WTC11 (cell line): Measurements from ENCODE around the gene ZNF324B. TPM values are rescaled to one million over a fixed set of nuclear protein-coding genes. Genes with fewer than 3 reads are reported as not detected.

Experiments used
- ATF1 ChIP-seq: sonication (generic); formaldehyde crosslinking; IDR thresholded peaks from 2 replicates; pipeline ENCODE4 v1.8.1; 2023; ENCODE audit warnings: mild to moderate bottlenecking, moderate library complexity, missing genetic modification reagents
- CREB1 ChIP-seq: sonication (generic); formaldehyde crosslinking; IDR thresholded peaks from 2 replicates; pipeline ENCODE4 v1.8.0; 2023; ENCODE audit warnings: mild to moderate bottlenecking, missing genetic modification reagents
- CREM ChIP-seq: sonication (generic); formaldehyde crosslinking; IDR thresholded peaks from 2 replicates; pipeline ENCODE4 v1.8.1; 2022; ENCODE audit warnings: mild to moderate bottlenecking, missing genetic modification reagents, moderate library complexity
- EMX1 ChIP-seq: fragments of 250-450 bp; sonication (Bioruptor Pico); IDR thresholded peaks from 2 replicates; pipeline ENCODE4 v1.8.0; 2021; ENCODE audit warnings: mild to moderate bottlenecking
- ERG ChIP-seq: fragments of 250-450 bp; sonication (Bioruptor Pico); IDR thresholded peaks from 2 replicates; pipeline ENCODE4 v1.8.0; 2021; ENCODE audit warnings: mild to moderate bottlenecking
- ETV6 ChIP-seq: sonication (generic); formaldehyde crosslinking; IDR thresholded peaks from 2 replicates; pipeline ENCODE4 v1.8.1; 2022; ENCODE audit warnings: mild to moderate bottlenecking, missing genetic modification reagents
- HMGXB4 ChIP-seq: sonication (generic); formaldehyde crosslinking; IDR thresholded peaks from 2 replicates; pipeline ENCODE4 v1.8.1; 2023; ENCODE audit warnings: mild to moderate bottlenecking, moderate library complexity, missing genetic modification reagents
- IRF2 ChIP-seq: sonication (generic); formaldehyde crosslinking; IDR thresholded peaks from 2 replicates; pipeline ENCODE4 v1.8.0; 2022; ENCODE audit warnings: low read depth, missing genetic modification reagents, borderline replicate concordance
- RORB ChIP-seq: fragments of 250-450 bp; sonication (Bioruptor Pico); IDR thresholded peaks from 2 replicates; pipeline ENCODE4 v1.9.0; 2021; ENCODE audit warnings: mild to moderate bottlenecking
- SOX15 ChIP-seq: fragments of 250-450 bp; sonication (Bioruptor Pico); IDR thresholded peaks from 2 replicates; pipeline ENCODE4 v1.9.0; 2021; ENCODE audit warnings: mild to moderate bottlenecking
- USF2 ChIP-seq: sonication (generic); formaldehyde crosslinking; IDR thresholded peaks from 2 replicates; pipeline ENCODE4 v1.8.1; 2023; ENCODE audit warnings: mild to moderate bottlenecking, missing genetic modification reagents, moderate library complexity
- ZNF423 ChIP-seq: fragments of 250-450 bp; sonication (Bioruptor Pico); IDR thresholded peaks from 2 replicates; pipeline ENCODE4 v2.1.2; 2022; ENCODE audit warnings: mild to moderate bottlenecking, moderate library complexity
- ZNF512 ChIP-seq: sonication (generic); formaldehyde crosslinking; IDR thresholded peaks from 2 replicates; pipeline ENCODE4 v1.8.1; 2022; ENCODE audit warnings: missing genetic modification reagents, borderline replicate concordance
- ZNF532 ChIP-seq: fragments of 250-450 bp; sonication (Bioruptor Pico); IDR thresholded peaks from 2 replicates; pipeline ENCODE4 v1.9.0; 2021; ENCODE audit warnings: mild to moderate bottlenecking, borderline replicate concordance
- total RNA-seq: library from RNA; stranded (reverse); gene quantifications from 3 replicates; pipeline ENCODE4 v1.2.3, GENCODE V29; 2021
- TF ChIP-seq, protein P1 (sequence below): sonication (generic); formaldehyde crosslinking; IDR thresholded peaks from 2 replicates; pipeline ENCODE4 v1.8.0; 2023; ENCODE audit warnings: missing genetic modification reagents, mild to moderate bottlenecking, borderline replicate concordance
- TF ChIP-seq, protein P2 (sequence below): sonication (generic); formaldehyde crosslinking; IDR thresholded peaks from 2 replicates; pipeline ENCODE4 v1.8.1; 2022; ENCODE audit warnings: low read depth, missing genetic modification reagents, borderline replicate concordance
- TF ChIP-seq, protein P3 (sequence below): sonication (generic); formaldehyde crosslinking; conservative IDR thresholded peaks from 2 replicates; pipeline ENCODE4 v1.8.1; 2023; ENCODE audit warnings: mild to moderate bottlenecking, low read depth, missing genetic modification reagents, moderate library complexity
- TF ChIP-seq, protein P4 (sequence below): fragments of 250-450 bp; sonication (Bioruptor Pico); IDR thresholded peaks from 2 replicates; pipeline ENCODE4 v1.9.0; 2021; ENCODE audit warnings: mild to moderate bottlenecking

The ZNF324B gene
- total RNA-seq, 1 experiment from 2014 or later: 4.0 TPM

DNA sequence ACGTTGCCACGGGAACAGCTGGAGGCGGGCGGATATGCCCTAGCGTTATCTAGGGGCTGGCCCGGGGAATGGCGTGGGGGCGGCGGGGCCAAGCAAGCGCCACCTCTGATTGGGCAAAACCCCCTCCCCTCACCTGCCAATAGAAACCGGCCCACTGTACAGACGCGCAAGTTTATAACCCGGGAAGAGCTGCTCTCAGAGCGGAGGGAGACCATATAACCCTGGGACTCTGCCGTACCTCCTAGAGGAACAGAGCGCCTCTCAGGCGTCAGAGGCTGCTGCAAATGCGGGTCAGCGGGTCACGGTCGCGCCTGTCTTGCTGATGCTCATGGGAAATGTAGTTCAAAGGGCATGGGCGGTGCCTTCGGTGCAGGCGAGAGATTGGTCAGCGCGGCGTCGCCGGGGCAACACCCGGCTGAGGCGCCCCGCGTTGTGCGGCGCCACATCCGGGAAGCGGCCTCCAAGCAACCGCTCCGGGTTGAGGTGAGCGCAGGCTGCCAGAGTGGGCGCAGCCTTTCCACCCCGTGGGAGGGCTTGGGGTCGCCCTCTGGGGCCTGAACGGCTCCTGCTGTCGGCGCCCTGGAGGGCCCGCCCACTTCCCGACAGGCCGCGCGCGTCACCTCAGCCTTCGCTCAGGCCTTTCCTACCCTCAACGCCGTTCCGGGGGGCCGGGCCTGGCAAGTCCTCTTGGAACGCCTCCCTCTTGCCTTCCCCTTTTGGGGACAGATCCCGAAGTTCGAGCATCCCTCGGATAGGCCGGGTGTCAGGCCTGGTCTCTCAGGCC, 24.5 kb downstream of the ZNF324B start, which contains the start of gene ZNF446 (continued):
- TF ChIP-seq ZNF423 (CRISPR knock-in tag) (peak; percentile 83), CREB1 (CRISPR knock-in tag) (no peak), USF2 (CRISPR knock-in tag) (peak; percentile 69), ATF1 (CRISPR knock-in tag) (no peak), ETV6 (no peak), IRF2 (CRISPR knock-in tag) (no peak), ERG (no peak), CREM (CRISPR knock-in tag) (no peak; the same call in 1 of the 2 replicates), SOX15 (CRISPR knock-in tag) (no peak), RORB (no peak), EMX1 (CRISPR knock-in tag) (no peak), ZNF532 (CRISPR knock-in tag) (no peak), HMGXB4 (no peak), ZNF512 (CRISPR knock-in tag) (no peak)
- TF ChIP-seq, protein P1, sequence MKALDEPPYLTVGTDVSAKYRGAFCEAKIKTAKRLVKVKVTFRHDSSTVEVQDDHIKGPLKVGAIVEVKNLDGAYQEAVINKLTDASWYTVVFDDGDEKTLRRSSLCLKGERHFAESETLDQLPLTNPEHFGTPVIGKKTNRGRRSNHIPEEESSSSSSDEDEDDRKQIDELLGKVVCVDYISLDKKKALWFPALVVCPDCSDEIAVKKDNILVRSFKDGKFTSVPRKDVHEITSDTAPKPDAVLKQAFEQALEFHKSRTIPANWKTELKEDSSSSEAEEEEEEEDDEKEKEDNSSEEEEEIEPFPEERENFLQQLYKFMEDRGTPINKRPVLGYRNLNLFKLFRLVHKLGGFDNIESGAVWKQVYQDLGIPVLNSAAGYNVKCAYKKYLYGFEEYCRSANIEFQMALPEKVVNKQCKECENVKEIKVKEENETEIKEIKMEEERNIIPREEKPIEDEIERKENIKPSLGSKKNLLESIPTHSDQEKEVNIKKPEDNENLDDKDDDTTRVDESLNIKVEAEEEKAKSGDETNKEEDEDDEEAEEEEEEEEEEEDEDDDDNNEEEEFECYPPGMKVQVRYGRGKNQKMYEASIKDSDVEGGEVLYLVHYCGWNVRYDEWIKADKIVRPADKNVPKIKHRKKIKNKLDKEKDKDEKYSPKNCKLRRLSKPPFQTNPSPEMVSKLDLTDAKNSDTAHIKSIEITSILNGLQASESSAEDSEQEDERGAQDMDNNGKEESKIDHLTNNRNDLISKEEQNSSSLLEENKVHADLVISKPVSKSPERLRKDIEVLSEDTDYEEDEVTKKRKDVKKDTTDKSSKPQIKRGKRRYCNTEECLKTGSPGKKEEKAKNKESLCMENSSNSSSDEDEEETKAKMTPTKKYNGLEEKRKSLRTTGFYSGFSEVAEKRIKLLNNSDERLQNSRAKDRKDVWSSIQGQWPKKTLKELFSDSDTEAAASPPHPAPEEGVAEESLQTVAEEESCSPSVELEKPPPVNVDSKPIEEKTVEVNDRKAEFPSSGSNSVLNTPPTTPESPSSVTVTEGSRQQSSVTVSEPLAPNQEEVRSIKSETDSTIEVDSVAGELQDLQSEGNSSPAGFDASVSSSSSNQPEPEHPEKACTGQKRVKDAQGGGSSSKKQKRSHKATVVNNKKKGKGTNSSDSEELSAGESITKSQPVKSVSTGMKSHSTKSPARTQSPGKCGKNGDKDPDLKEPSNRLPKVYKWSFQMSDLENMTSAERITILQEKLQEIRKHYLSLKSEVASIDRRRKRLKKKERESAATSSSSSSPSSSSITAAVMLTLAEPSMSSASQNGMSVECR (CRISPR knock-in tag): peak; percentile 21; the same call in 1 of the 2 replicates
- TF ChIP-seq, protein P2, sequence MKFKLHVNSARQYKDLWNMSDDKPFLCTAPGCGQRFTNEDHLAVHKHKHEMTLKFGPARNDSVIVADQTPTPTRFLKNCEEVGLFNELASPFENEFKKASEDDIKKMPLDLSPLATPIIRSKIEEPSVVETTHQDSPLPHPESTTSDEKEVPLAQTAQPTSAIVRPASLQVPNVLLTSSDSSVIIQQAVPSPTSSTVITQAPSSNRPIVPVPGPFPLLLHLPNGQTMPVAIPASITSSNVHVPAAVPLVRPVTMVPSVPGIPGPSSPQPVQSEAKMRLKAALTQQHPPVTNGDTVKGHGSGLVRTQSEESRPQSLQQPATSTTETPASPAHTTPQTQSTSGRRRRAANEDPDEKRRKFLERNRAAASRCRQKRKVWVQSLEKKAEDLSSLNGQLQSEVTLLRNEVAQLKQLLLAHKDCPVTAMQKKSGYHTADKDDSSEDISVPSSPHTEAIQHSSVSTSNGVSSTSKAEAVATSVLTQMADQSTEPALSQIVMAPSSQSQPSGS: no peak
- TF ChIP-seq, protein P3, sequence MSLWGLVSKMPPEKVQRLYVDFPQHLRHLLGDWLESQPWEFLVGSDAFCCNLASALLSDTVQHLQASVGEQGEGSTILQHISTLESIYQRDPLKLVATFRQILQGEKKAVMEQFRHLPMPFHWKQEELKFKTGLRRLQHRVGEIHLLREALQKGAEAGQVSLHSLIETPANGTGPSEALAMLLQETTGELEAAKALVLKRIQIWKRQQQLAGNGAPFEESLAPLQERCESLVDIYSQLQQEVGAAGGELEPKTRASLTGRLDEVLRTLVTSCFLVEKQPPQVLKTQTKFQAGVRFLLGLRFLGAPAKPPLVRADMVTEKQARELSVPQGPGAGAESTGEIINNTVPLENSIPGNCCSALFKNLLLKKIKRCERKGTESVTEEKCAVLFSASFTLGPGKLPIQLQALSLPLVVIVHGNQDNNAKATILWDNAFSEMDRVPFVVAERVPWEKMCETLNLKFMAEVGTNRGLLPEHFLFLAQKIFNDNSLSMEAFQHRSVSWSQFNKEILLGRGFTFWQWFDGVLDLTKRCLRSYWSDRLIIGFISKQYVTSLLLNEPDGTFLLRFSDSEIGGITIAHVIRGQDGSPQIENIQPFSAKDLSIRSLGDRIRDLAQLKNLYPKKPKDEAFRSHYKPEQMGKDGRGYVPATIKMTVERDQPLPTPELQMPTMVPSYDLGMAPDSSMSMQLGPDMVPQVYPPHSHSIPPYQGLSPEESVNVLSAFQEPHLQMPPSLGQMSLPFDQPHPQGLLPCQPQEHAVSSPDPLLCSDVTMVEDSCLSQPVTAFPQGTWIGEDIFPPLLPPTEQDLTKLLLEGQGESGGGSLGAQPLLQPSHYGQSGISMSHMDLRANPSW: peak; percentile 84; the same call in 1 of the 2 replicates
- TF ChIP-seq, protein P4, sequence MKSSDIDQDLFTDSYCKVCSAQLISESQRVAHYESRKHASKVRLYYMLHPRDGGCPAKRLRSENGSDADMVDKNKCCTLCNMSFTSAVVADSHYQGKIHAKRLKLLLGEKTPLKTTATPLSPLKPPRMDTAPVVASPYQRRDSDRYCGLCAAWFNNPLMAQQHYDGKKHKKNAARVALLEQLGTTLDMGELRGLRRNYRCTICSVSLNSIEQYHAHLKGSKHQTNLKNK (CRISPR knock-in tag): no peak
